ENCODE measurements around the gene FMOD.

The FMOD gene

DNA sequence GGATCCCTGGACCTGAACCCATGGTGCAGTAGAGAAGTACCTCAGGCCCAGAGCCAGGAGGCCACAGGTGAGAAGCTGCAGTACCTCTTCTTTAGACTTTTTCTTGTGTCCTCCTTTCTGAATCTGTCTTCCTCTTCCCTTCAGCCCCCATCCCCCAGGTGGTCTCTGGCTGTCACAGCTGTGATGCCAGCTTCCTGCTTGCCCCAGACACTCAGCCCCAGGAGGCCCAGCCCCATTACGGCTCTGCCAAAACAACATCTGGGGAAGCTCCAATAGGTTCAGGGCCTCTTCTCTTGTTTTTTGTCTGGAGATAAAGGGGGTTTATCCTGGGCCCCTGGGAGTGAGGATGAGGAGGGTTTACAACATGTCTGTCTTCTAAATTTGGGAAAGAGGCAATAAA, 55.1 kb downstream of the FMOD start:
- TF ChIP-seq, protein P1, sequence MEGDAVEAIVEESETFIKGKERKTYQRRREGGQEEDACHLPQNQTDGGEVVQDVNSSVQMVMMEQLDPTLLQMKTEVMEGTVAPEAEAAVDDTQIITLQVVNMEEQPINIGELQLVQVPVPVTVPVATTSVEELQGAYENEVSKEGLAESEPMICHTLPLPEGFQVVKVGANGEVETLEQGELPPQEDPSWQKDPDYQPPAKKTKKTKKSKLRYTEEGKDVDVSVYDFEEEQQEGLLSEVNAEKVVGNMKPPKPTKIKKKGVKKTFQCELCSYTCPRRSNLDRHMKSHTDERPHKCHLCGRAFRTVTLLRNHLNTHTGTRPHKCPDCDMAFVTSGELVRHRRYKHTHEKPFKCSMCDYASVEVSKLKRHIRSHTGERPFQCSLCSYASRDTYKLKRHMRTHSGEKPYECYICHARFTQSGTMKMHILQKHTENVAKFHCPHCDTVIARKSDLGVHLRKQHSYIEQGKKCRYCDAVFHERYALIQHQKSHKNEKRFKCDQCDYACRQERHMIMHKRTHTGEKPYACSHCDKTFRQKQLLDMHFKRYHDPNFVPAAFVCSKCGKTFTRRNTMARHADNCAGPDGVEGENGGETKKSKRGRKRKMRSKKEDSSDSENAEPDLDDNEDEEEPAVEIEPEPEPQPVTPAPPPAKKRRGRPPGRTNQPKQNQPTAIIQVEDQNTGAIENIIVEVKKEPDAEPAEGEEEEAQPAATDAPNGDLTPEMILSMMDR (IDR thresholded peaks at IDR 0.05; ENCODE audit: insufficient read depth, low read length, poor library complexity, severe bottlenecking) = no peak
- H3K36me3 ChIP-seq (ENCODE audit: control insufficient read depth, insufficient read depth, low read length) = no peaks in the 10 kb centered on the region
- no peak overlapping the region for H3K4me3 ChIP-seq (replicated peaks; ENCODE audit: low read depth, low read length)
- DNase-seq (ENCODE audit: extremely low read depth, insufficient read length) = no peak
- no peaks in the 10 kb centered on the region for H3K27me3 ChIP-seq (replicated peaks; ENCODE audit: control insufficient read depth, insufficient read depth, low read length)

DNA sequence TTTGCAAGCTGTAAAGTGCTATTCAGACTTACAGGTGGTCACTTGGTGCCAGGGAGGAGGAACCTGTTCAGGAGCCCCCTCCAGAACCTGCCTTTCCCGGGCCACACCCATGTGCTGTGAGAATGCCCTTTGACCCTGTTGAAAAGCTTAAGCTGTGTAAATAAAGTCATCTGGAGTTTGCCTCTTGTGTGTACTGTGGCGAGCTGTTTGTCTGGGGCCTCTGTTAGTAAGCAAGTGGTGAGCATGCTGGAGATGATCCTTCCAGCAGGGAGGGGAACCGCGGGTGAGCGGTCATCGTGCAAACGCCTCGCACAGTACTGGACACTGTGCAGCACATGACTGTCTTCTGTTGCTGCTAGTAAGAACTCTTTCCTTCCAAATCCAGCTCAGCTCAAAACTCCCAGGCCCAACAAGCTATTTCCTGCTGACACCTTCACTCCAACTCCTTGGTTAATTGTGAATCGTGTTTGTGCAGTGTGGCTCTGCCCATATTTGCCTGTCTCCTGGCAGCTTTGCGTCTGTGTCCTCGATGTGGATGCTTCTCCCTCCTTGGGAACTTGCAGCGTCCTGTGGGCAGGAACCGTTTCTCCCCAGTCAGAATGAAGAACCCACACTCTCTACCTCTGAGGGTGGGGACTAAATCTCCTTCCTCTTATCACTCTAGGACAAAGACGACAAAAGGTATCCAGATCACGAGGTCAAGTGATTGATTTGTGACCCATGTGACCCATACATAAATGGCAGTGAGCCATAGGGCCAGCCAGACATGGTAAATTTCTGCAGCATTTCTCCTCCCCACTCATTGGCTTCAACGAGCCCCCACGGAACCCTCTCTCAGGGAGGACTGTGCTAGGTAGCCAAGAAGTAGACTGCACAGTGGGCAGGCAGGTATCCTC, 59.5 kb downstream of the FMOD start:
- TF ChIP-seq, protein P1 (IDR thresholded peaks at IDR 0.05; ENCODE audit: insufficient read depth, low read length, poor library complexity, severe bottlenecking) = no peak
- H3K27me3 ChIP-seq (replicated peaks; ENCODE audit: control insufficient read depth, insufficient read depth, low read length) = no peaks in the 10 kb centered on the region
- H3K36me3 ChIP-seq (ENCODE audit: control insufficient read depth, insufficient read depth, low read length) = no peaks in the 10 kb centered on the region
- DNase-seq (ENCODE audit: extremely low read depth, insufficient read length) = no peak
- no peak overlapping the region for H3K4me3 ChIP-seq (replicated peaks; ENCODE audit: low read depth, low read length)

Data from GM06990 (cell line).